NB4 (cell line): Measurements from ENCODE around the gene SNX9.
A peak's percentile ranks its signal among the peaks of the same experiment; 100 is the strongest.
"Not testable (repeated sequence)": the region's sequence is repeated elsewhere in the genome, so short reads cannot be mapped to it uniquely, and the experiment has no call there.

ENCODE experiments used
- DNase-seq: peaks from one replicate; pipeline ENCODE4 v3.0.0; 2010; ENCODE audit warnings: low read depth
- H3K4me3 ChIP-seq: one replicate; pipeline ENCODE4 v1.5.1; 2011; ENCODE audit warnings: mild to moderate bottlenecking, low read depth, low read length, moderate library complexity
- MAX ChIP-seq: IDR thresholded peaks from 2 replicates; pipeline ENCODE4 v1.6.1; 2011; ENCODE audit warnings: low read depth, low read length
- MYC ChIP-seq: IDR thresholded peaks from 2 replicates; pipeline ENCODE4 v1.6.1; 2011; ENCODE audit warnings: low read depth, low read length
- POLR2A ChIP-seq: IDR thresholded peaks from 2 replicates; pipeline ENCODE4 v1.6.1; 2011; ENCODE audit warnings: mild to moderate bottlenecking; ENCODE audit not compliant: insufficient read length; ENCODE audit errors: extremely low read depth
- TF ChIP-seq, protein P1 (sequence below): IDR thresholded peaks from one replicate; pipeline ENCODE4 v1.5.1; 2012; ENCODE audit warnings: low read depth, low read length

The SNX9 gene

DNA sequence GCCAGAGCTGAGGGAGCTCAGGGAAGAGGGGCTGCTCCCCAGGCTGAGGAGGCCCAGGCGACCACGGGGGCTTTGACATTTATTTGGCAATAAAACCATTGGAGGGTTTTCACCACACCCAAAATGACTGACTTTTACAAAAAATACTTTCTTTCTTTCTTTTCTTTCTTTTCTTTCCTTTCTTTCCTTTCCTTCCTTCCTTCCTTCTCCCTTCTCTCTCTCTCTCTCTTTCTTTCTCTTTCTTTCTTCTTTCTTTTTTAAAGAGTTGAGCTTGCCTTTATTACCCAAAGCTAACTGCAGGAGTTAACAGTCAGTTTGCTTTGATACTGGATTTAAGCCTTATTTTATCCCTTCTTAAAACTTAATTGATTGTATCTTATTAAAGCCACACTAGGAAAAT is 17.2 kb downstream of the SNX9 start:
- no peak overlapping the region for H3K4me3 ChIP-seq
- DNase-seq = no peak
- TF ChIP-seq POLR2A (no peak), MAX (no peak), MYC (no peak)
- TF ChIP-seq, protein P1, sequence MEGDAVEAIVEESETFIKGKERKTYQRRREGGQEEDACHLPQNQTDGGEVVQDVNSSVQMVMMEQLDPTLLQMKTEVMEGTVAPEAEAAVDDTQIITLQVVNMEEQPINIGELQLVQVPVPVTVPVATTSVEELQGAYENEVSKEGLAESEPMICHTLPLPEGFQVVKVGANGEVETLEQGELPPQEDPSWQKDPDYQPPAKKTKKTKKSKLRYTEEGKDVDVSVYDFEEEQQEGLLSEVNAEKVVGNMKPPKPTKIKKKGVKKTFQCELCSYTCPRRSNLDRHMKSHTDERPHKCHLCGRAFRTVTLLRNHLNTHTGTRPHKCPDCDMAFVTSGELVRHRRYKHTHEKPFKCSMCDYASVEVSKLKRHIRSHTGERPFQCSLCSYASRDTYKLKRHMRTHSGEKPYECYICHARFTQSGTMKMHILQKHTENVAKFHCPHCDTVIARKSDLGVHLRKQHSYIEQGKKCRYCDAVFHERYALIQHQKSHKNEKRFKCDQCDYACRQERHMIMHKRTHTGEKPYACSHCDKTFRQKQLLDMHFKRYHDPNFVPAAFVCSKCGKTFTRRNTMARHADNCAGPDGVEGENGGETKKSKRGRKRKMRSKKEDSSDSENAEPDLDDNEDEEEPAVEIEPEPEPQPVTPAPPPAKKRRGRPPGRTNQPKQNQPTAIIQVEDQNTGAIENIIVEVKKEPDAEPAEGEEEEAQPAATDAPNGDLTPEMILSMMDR = no peak

DNA sequence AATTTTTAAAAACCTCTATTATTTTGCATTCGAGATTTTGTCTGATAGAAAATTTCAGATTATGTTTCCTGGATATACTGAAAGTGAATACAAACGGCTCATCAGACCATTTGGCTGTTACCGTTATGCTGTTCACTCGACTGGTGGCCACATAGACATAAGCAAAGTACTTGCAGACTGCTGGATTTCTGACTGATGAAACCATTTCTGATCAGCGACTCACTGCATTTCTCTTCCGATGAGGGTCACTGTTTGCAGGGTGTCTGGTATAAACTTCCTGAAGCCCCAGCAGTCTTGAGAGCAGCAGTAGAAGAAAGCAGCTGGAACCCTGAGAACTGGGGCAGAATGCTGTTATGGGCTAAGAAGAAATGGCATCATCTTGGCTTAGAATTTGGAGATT is 17.7 kb downstream of the SNX9 start:
- DNase-seq = peak; percentile 30
- no peak overlapping the region for H3K4me3 ChIP-seq
- no peak for TF ChIP-seq MYC
- TF ChIP-seq MAX = no peak
- TF ChIP-seq POLR2A = no peak
- TF ChIP-seq, protein P1 = no peak

DNA sequence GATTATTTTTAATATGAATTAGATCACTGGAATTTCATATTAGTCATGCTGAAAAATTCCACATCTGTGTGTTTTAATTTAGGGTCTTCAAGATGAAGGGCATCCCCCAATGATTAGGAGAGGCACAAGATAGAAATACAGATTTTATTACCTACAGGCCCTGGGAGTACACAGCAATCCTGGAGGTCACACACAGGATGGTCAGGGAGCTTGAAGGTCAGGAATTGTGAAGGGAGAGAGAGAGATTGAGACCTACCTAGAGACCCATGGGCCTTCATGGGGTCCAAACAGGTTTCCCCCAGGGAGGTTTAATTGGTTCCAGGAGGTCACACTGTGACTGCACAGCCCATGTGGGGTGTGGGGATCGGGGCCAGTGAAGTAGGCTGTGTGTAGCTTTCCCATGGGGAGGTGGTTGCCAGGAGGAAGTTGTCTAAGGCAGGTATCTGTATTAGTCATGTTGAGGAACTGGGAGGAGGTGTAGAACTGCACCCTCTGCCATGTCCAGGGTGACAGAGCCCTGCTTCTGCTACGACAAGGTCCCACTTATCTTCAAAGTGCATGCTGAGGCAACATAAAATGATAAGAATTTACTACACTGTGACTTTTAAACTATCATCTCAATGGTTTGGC is 18.3 kb downstream of the SNX9 start:
- peak; percentile 39 for DNase-seq
- no peak for TF ChIP-seq MAX
- TF ChIP-seq MYC = no peak
- TF ChIP-seq, protein P1 = no peak
- TF ChIP-seq POLR2A = no peak
- no peak overlapping the region for H3K4me3 ChIP-seq

GRCh38 chr6:157842212-157842611 is 19.2 kb downstream of the SNX9 start:
- DNase-seq = no peak
- no peak overlapping the region for H3K4me3 ChIP-seq
- TF ChIP-seq, protein P1 = no peak
- TF ChIP-seq POLR2A (no peak), MYC (no peak), MAX (no peak)

- DNase-seq, H3K4me3 ChIP-seq: not testable (repeated sequence)
These were observed 21.1 kb downstream of the SNX9 start for GRCh38 chr6:157844196-157844595.

DNA sequence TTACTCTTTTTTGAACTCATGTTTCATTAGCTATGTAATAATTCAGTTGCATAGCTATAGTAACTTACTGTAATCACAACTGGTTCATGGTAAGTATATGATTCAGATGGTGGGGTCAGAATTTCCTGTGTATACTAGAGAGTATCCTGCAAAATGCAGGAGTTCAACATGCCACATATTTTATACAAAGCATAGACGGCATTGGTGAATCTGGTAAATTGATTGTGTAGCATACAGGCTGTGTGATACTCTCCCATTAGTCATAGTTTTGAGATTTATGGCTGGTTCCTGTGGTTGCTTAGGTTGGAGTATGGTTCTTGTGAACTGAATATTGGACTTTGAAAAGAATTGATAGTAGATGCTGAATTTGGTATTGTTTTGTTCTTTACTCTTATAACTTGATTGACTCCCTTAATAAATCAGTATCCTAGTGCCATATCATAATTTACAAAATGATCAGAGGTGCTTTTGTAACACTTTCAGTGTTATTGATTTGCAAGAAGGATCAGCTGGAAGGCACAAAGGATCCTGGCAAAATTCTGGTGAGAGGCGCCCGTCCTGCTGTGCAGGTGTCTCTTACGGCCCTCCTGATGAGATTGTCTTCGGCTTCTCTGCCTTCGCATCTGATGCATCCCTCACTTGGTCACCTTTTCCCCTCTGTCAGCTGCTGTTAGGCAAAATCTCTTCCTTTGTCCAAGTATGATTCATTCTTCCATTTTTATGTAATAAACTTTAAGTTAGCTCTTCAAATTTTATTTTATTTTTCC is 22.6 kb downstream of the SNX9 start:
- DNase-seq = no peak
- no peak overlapping the region for H3K4me3 ChIP-seq
- TF ChIP-seq POLR2A (no peak), MAX (no peak), MYC (no peak)
- TF ChIP-seq, protein P1 = no peak
